GM21515 (cell line): ENCODE measurements around the gene EDIL3.

Source experiments
- ATAC-seq: cut with Tn5 transposase; IDR thresholded peaks from one replicate; pipeline ENCODE4 v1.9.1; 2021; ENCODE audit not compliant: unreplicated experiment

The EDIL3 gene

GRCh38 chr5:83973925-83974815 is 410.5 kb downstream of the EDIL3 start:
- no peak for ATAC-seq

GRCh38 chr5:83972909-83973308 is 411.8 kb downstream of the EDIL3 start:
- no peak for ATAC-seq

- ATAC-seq, result no peak
Measured at GRCh38 chr5:83972236-83972635, 412.4 kb downstream of the EDIL3 start.

- ATAC-seq, result no peak
Measured at GRCh38 chr5:83967417-83967816, 417.3 kb downstream of the EDIL3 start.

- ATAC-seq, result no peak
Measured at GRCh38 chr5:83965441-83965840, 419.2 kb downstream of the EDIL3 start.

GRCh38 chr5:83964271-83964670 is 420.4 kb downstream of the EDIL3 start:
- ATAC-seq, result no peak

GRCh38 chr5:83957188-83957587 is 427.5 kb downstream of the EDIL3 start:
- ATAC-seq, result no peak

- ATAC-seq, result no peak
Measured at GRCh38 chr5:83956386-83956785, 428.3 kb downstream of the EDIL3 start.

GRCh38 chr5:83955916-83956315 is 428.8 kb downstream of the EDIL3 start:
- no peak for ATAC-seq

GRCh38 chr5:83947763-83948162 is 436.9 kb downstream of the EDIL3 start:
- ATAC-seq, result no peak

GRCh38 chr5:83946516-83946915 is 438.2 kb downstream of the EDIL3 start:
- no peak for ATAC-seq

- ATAC-seq, result no peak
Measured at GRCh38 chr5:83942155-83942554, 442.5 kb downstream of the EDIL3 start.

GRCh38 chr5:83937837-83938236 is 446.8 kb downstream of the EDIL3 start:
- no peak for ATAC-seq

GRCh38 chr5:83931969-83932368 is 452.7 kb downstream of the EDIL3 start:
- no peak for ATAC-seq

GRCh38 chr5:83927140-83927733 is 457.4 kb downstream of the EDIL3 start:
- ATAC-seq, result peak; percentile 81

GRCh38 chr5:83925955-83926337 is 458.7 kb downstream of the EDIL3 start:
- no peak for ATAC-seq

- no peak for ATAC-seq
Measured at GRCh38 chr5:83925321-83925954, 459.2 kb downstream of the EDIL3 start.

- no peak for ATAC-seq
Measured at GRCh38 chr5:83924891-83925290, 459.8 kb downstream of the EDIL3 start.

GRCh38 chr5:83924171-83924570 is 460.5 kb downstream of the EDIL3 start:
- ATAC-seq, result no peak

GRCh38 chr5:83922699-83923098 is 462.0 kb downstream of the EDIL3 start:
- no peak for ATAC-seq

GRCh38 chr5:83921666-83922193 is 462.9 kb downstream of the EDIL3 start:
- ATAC-seq, result no peak
